Sigmoid colon (tissue), 7 donors: ENCODE results near the gene FLT1. TPM values are rescaled to one million over a fixed set of nuclear protein-coding genes. Genes with fewer than 3 reads are reported as not detected.

Experiments used
- DNase-seq: peaks from one replicate; pipeline ENCODE4 v3.0.0-alpha.2; 2019
- H3K27ac ChIP-seq, 4 donors: fragments of 200-600 bp; sonication (generic); one replicate each; pipeline ENCODE4 v1.5.1; 2016 to 2019; ENCODE audit warnings: mild to moderate bottlenecking in 1 of 4
- H3K27me3 ChIP-seq, 3 donors: fragments of 200-600 bp; sonication (generic); one replicate each; pipeline ENCODE4 v1.5.1; 2019; ENCODE audit warnings: mild to moderate bottlenecking in 1 of 3
- H3K36me3 ChIP-seq, 4 donors: fragments of 200-600 bp; sonication (generic); one replicate each; pipeline ENCODE4 v1.5.1; 2016 to 2019
- H3K4me1 ChIP-seq, 4 donors: fragments of 200-600 bp; sonication (generic); one replicate each; pipeline ENCODE4 v1.5.1; 2017 to 2019
- H3K4me3 ChIP-seq, 4 donors: fragments of 200-600 bp; sonication (generic); one replicate each; pipeline ENCODE4 v1.5.1; 2017 to 2019; ENCODE audit warnings: mild to moderate bottlenecking in 2 of 4, moderate library complexity in 1 of 4
- H3K9me3 ChIP-seq, 4 donors: fragments of 200-600 bp in 3 of 4; sonication (generic) in 3 of 4; one replicate each; pipeline versions ENCODE4 v1.5.1 to v1.6.1; 2013 to 2019
- CTCF ChIP-seq, 4 experiments: fragments of 450-650 bp in 3 of 4; fragments of 200-600 bp in 1 of 4; IDR thresholded peaks; one replicate each; pipeline ENCODE4 v1.5.1; 2016 to 2019; ENCODE audit warnings: antibody characterized with exemption in 4 of 4, mild to moderate bottlenecking in 3 of 4, moderate library complexity in 2 of 4
- EP300 ChIP-seq, 4 donors: sonication (generic); formaldehyde crosslinking; IDR thresholded peaks; one replicate each; pipeline ENCODE4 v1.6.1; 2017; ENCODE audit warnings: antibody characterized with exemption in 4 of 4
- POLR2A ChIP-seq, 2 donors: fragments of 450-650 bp; IDR thresholded peaks; one replicate each; pipeline ENCODE4 v1.6.1; 2016; ENCODE audit warnings: antibody characterized with exemption in 2 of 2, mild to moderate bottlenecking in 2 of 2, moderate library complexity in 2 of 2
- POLR2AphosphoS5 ChIP-seq, 4 donors: sonication (generic); formaldehyde crosslinking; IDR thresholded peaks; one replicate each; pipeline ENCODE4 v1.6.1; 2017; ENCODE audit warnings: antibody characterized with exemption in 4 of 4
- WGBS, 2 donors: extraction: QIAGEN DNeasy Blood & Tissue Kit; methylation state at CpG; one replicate each; pipeline ENCODE4 v1.1.7; 2013; 5-methylcytosine and 5-hydroxymethylcytosine counted together
- intact Hi-C: fragments of 100-400 bp; cut with DNase I; formaldehyde crosslinking; loops from one replicate; pipeline ENCODE4 v1.15.1; 2023
- polyA plus RNA-seq, 3 donors: library from polyadenylated mRNA; stranded (reverse); fragments of 200-250 nt; gene quantifications; one replicate each; pipeline ENCODE4 v1.2.3, GENCODE V29; 2013
- total RNA-seq, 4 donors: library from RNA; depleted of rRNA; stranded (reverse); fragments of >200 nt; gene quantifications; one replicate each; pipeline ENCODE4 v1.1.0, GENCODE V29; 2016
- donor health status: healthy with polysubstance abuse.
- donor health status: Bipolar disorder and iron deficiency.
- donor health status: healthy.

The FLT1 gene
- total and polyA plus RNA-seq, 7 donors = under 0.01 to 18.3 (median 5.7) TPM

GRCh38 chr13:28540612-28541011 lies 45.7 kb upstream of the FLT1 start:
- H3K27me3 ChIP-seq = peaks cover 0 to 1% (median 0%) of the 10 kb centered on the region in 3 donors
- peaks cover 0 to 7% (median 5%) of the 10 kb centered on the region in 4 donors for H3K9me3 ChIP-seq
- no peaks in the 10 kb centered on the region for H3K4me1 ChIP-seq
- 66 to 70% methylated on average over 6 of the region's 6 CpGs for WGBS, 2 donors
- DNase-seq = no peak
- no peak overlapping the region for H3K4me3 ChIP-seq
- H3K27ac ChIP-seq = no peak overlapping the region
- intact Hi-C loops = no loop called here
- TF ChIP-seq EP300 (IDR thresholded peaks at IDR 0.05) = no peak
- TF ChIP-seq POLR2AphosphoS5 (IDR thresholded peaks at IDR 0.05) = no peak
- no peak for TF ChIP-seq CTCF (IDR thresholded peaks at IDR 0.05)
- TF ChIP-seq POLR2A (IDR thresholded peaks at IDR 0.05) = no peak
- H3K36me3 ChIP-seq = no peaks in the 10 kb centered on the region

- no peaks in the 10 kb centered on the region for H3K4me1 ChIP-seq
- WGBS, 2 donors = 75 to 91% methylated on average over 2 of the region's 2 CpGs
- intact Hi-C loops = no loop called here
Measured at GRCh38 chr13:28539625-28540286, 44.8 kb upstream of the FLT1 start.

GRCh38 chr13:28538932-28539331 lies 44.0 kb upstream of the FLT1 start:
- Histone ChIP-seq H3K27ac (no peak overlapping the region), H3K4me3 (no peak overlapping the region), H3K27me3 (peaks cover 0 to 9% (median 0%) of the 10 kb centered on the region in 3 donors), H3K9me3 (peaks cover 0 to 7% (median 4%) of the 10 kb centered on the region in 4 donors), H3K4me1 (no peaks in the 10 kb centered on the region), H3K36me3 (no peaks in the 10 kb centered on the region)
- WGBS, 2 donors = 60 to 83% methylated on average over 3 of the region's 3 CpGs
- no peak for DNase-seq
- intact Hi-C loops = no loop called here
- TF ChIP-seq CTCF (IDR thresholded peaks at IDR 0.05) (no peak), POLR2A (IDR thresholded peaks at IDR 0.05) (no peak), EP300 (IDR thresholded peaks at IDR 0.05) (no peak), POLR2AphosphoS5 (IDR thresholded peaks at IDR 0.05) (no peak)

More at GRCh38 chr13:28539625-28540286, 44.8 kb upstream of the FLT1 start:
- H3K27ac ChIP-seq = no peak overlapping the region
- TF ChIP-seq EP300 (IDR thresholded peaks at IDR 0.05) (no peak), CTCF (IDR thresholded peaks at IDR 0.05) (no peak), POLR2A (IDR thresholded peaks at IDR 0.05) (no peak), POLR2AphosphoS5 (IDR thresholded peaks at IDR 0.05) (no peak)
- peaks cover 0 to 5% (median 0%) of the 10 kb centered on the region in 3 donors for H3K27me3 ChIP-seq
- DNase-seq = no peak
- no peaks in the 10 kb centered on the region for H3K36me3 ChIP-seq
- H3K9me3 ChIP-seq = peaks cover 0 to 7% (median 5%) of the 10 kb centered on the region in 4 donors
- H3K4me3 ChIP-seq = no peak overlapping the region

GRCh38 chr13:28537171-28537570 lies 42.2 kb upstream of the FLT1 start:
- no peak overlapping the region for H3K4me3 ChIP-seq
- no peaks in the 10 kb centered on the region for H3K9me3 ChIP-seq
- no peak overlapping the region for H3K27ac ChIP-seq
- TF ChIP-seq CTCF (IDR thresholded peaks at IDR 0.05) (no peak), EP300 (IDR thresholded peaks at IDR 0.05) (no peak)
- intact Hi-C loops = no loop called here
- H3K4me1 ChIP-seq = peaks cover 0 to 9% (median 8%) of the 10 kb centered on the region in 4 donors
- WGBS, 2 donors = 57 to 61% methylated on average over 3 of the region's 3 CpGs
- no peak for DNase-seq
- peaks cover 1 to 26% (median 9%) of the 10 kb centered on the region in 3 donors for H3K27me3 ChIP-seq
- H3K36me3 ChIP-seq = no peaks in the 10 kb centered on the region

- Histone ChIP-seq H3K4me1 (peaks cover 0 to 17% (median 16%) of the 10 kb centered on the region in 4 donors), H3K27me3 (peaks cover 7 to 34% (median 17%) of the 10 kb centered on the region in 3 donors), H3K36me3 (no peaks in the 10 kb centered on the region), H3K4me3 (no peak overlapping the region), H3K27ac (no peak overlapping the region), H3K9me3 (no peaks in the 10 kb centered on the region)
- intact Hi-C loops = no loop called here
- TF ChIP-seq CTCF (IDR thresholded peaks at IDR 0.05) (no peak), EP300 (IDR thresholded peaks at IDR 0.05) (no peak), POLR2A (IDR thresholded peaks at IDR 0.05) (no peak), POLR2AphosphoS5 (IDR thresholded peaks at IDR 0.05) (no peak)
- 58 to 80% methylated on average over 3 of the region's 3 CpGs for WGBS, 2 donors
- no peak for DNase-seq
Measured at GRCh38 chr13:28536371-28536770, 41.4 kb upstream of the FLT1 start.
